ENCODE data around the gene ZC2HC1C. TPM values are rescaled to one million over a fixed set of nuclear protein-coding genes. Genes with fewer than 3 reads are reported as not detected.
"Not testable (repeated sequence)": the region's sequence is repeated elsewhere in the genome, so short reads cannot be mapped to it uniquely, and the experiment has no call there.

Gene ZC2HC1C
- polyA plus RNA-seq, 4 donors, result 3.4 to 15.9 (median 6.1) TPM

- Histone ChIP-seq H3K4me3 (ENCODE audit: low read depth in 1 of 3, low read length in 3 of 3) (peak overlapping the region; percentile 69 to 95 (median 77)), H3K36me3 (ENCODE audit: control insufficient read depth in 3 of 3, insufficient read depth in 2 of 3, low read depth in 1 of 3, low read length in 3 of 3) (peaks cover 0 to 15% (median 1%) of the 10 kb centered on the region in 3 donors), H3K27ac (ENCODE audit: low read depth in 1 of 3, low read length in 2 of 3) (peak overlapping the region; percentile 89 to 98 (median 94)), H3K4me1 (ENCODE audit: control insufficient read depth in 3 of 3, insufficient read depth in 2 of 3, low read depth in 1 of 3, low read length in 2 of 3) (peaks cover 0 to 7% (median 7%) of the 10 kb centered on the region in 3 donors), H3K27me3 (ENCODE audit: control insufficient read depth in 3 of 3, insufficient read depth in 3 of 3, low read length in 3 of 3) (no peaks in the 10 kb centered on the region), H3K9me3 (ENCODE audit: control insufficient read depth in 2 of 2, insufficient read depth in 1 of 2, low read depth in 1 of 2, low read length in 1 of 2) (no peaks in the 10 kb centered on the region)
- DNase-seq (no peak), FAIRE-seq (no peak)
- WGBS, 3 donors, result 1 to 4% (median 1%) methylated on average over 6 of the region's 6 CpGs
These were observed 56.7 kb downstream of the ZC2HC1C start for GRCh38 chr14:75126121-75126544.

- peaks cover 0 to 7% (median 7%) of the 10 kb centered on the region in 3 donors for H3K4me1 ChIP-seq (ENCODE audit: control insufficient read depth in 3 of 3, insufficient read depth in 2 of 3, low read depth in 1 of 3, low read length in 2 of 3)
- FAIRE-seq, result no peak
These were observed 57.4 kb downstream of the ZC2HC1C start, which contains the start of gene NEK9 for GRCh38 chr14:75126679-75127473. TSS of gene NEK9 (minus strand) at chr14:75127048. CDS start at chr14:75126921, 127 bp downstream.

GRCh38 chr14:75127474-75127820 is 58.0 kb downstream of the ZC2HC1C start:
- Histone ChIP-seq H3K27ac (ENCODE audit: low read depth in 1 of 3, low read length in 2 of 3) (peak overlapping the region; percentile 89 to 98 (median 94)), H3K36me3 (ENCODE audit: control insufficient read depth in 3 of 3, insufficient read depth in 2 of 3, low read depth in 1 of 3, low read length in 3 of 3) (peaks cover 0 to 15% (median 1%) of the 10 kb centered on the region in 3 donors), H3K4me3 (ENCODE audit: low read depth in 1 of 3, low read length in 3 of 3) (peak overlapping the region; percentile 69 to 95 (median 77))
- not testable (repeated sequence) for FAIRE-seq; H3K9me3 ChIP-seq (ENCODE audit: control insufficient read depth in 2 of 2, insufficient read depth in 1 of 2, low read depth in 1 of 2, low read length in 1 of 2); H3K27me3 ChIP-seq (ENCODE audit: control insufficient read depth in 3 of 3, insufficient read depth in 3 of 3, low read length in 3 of 3); H3K4me1 ChIP-seq (ENCODE audit: control insufficient read depth in 3 of 3, insufficient read depth in 2 of 3, low read depth in 1 of 3, low read length in 2 of 3)
- peak in 1 of 2 donors; percentile 67 for DNase-seq
- whole genome bisulfite sequencing, 3 donors, result 5 to 25% (median 18%) methylated on average over 16 of the region's 16 CpGs

More at GRCh38 chr14:75126679-75127473, 57.4 kb downstream of the ZC2HC1C start, which contains the start of gene NEK9:
- no peaks in the 10 kb centered on the region for H3K27me3 ChIP-seq (ENCODE audit: control insufficient read depth in 3 of 3, insufficient read depth in 3 of 3, low read length in 3 of 3)
- H3K4me3 ChIP-seq (ENCODE audit: low read depth in 1 of 3, low read length in 3 of 3), result peak within 1 kb of the TSS; percentile 69 to 95 (median 77)
- H3K36me3 ChIP-seq (ENCODE audit: control insufficient read depth in 3 of 3, insufficient read depth in 2 of 3, low read depth in 1 of 3, low read length in 3 of 3), result peaks cover 0 to 11% (median 1%) of the 10 kb centered on the region in 3 donors
- 0% methylated on average over 67 to 76 of the region's 76 CpGs for WGBS, 3 donors
- DNase-seq, result peak; percentile 90 to 97
- peak within 1 kb of the TSS; percentile 89 to 98 (median 94) for H3K27ac ChIP-seq (ENCODE audit: low read depth in 1 of 3, low read length in 2 of 3)
- H3K9me3 ChIP-seq (ENCODE audit: control insufficient read depth in 2 of 2, insufficient read depth in 1 of 2, low read depth in 1 of 2, low read length in 1 of 2), result no peaks in the 10 kb centered on the region

- Histone ChIP-seq H3K27ac (ENCODE audit: low read depth in 1 of 3, low read length in 2 of 3) (peak overlapping the region; percentile 89 to 98 (median 94)), H3K9me3 (ENCODE audit: control insufficient read depth in 2 of 2, insufficient read depth in 1 of 2, low read depth in 1 of 2, low read length in 1 of 2) (no peaks in the 10 kb centered on the region), H3K27me3 (ENCODE audit: control insufficient read depth in 3 of 3, insufficient read depth in 3 of 3, low read length in 3 of 3) (no peaks in the 10 kb centered on the region), H3K4me1 (ENCODE audit: control insufficient read depth in 3 of 3, insufficient read depth in 2 of 3, low read depth in 1 of 3, low read length in 2 of 3) (peaks cover 0 to 7% (median 7%) of the 10 kb centered on the region in 3 donors), H3K4me3 (ENCODE audit: low read depth in 1 of 3, low read length in 3 of 3) (peak overlapping the region in 2 of 3 donors; percentile 69 to 95), H3K36me3 (ENCODE audit: control insufficient read depth in 3 of 3, insufficient read depth in 2 of 3, low read depth in 1 of 3, low read length in 3 of 3) (peaks cover 0 to 15% (median 1%) of the 10 kb centered on the region in 3 donors)
- DNase-seq (peak in 1 of 2 donors; percentile 25), FAIRE-seq (no peak)
- WGBS, 3 donors, result 49 to 61% (median 55%) methylated on average over 10 of the region's 10 CpGs
These were observed 58.6 kb downstream of the ZC2HC1C start for GRCh38 chr14:75127903-75128595.

- WGBS, 3 donors, result 84 to 89% (median 87%) methylated on average over 5 of the region's 5 CpGs
- Histone ChIP-seq H3K4me3 (ENCODE audit: low read depth in 1 of 3, low read length in 3 of 3) (no peak overlapping the region), H3K9me3 (ENCODE audit: control insufficient read depth in 2 of 2, insufficient read depth in 1 of 2, low read depth in 1 of 2, low read length in 1 of 2) (no peaks in the 10 kb centered on the region)
These were observed 59.2 kb downstream of the ZC2HC1C start for GRCh38 chr14:75128596-75128990.

More at GRCh38 chr14:75128596-75128990, 59.2 kb downstream of the ZC2HC1C start:
- H3K36me3 ChIP-seq (ENCODE audit: control insufficient read depth in 3 of 3, insufficient read depth in 2 of 3, low read depth in 1 of 3, low read length in 3 of 3), result peaks cover 0 to 15% (median 1%) of the 10 kb centered on the region in 3 donors
- H3K4me1 ChIP-seq (ENCODE audit: control insufficient read depth in 3 of 3, insufficient read depth in 2 of 3, low read depth in 1 of 3, low read length in 2 of 3), result peaks cover 0 to 7% (median 7%) of the 10 kb centered on the region in 3 donors
- FAIRE-seq (no peak), DNase-seq (no peak)
- H3K27ac ChIP-seq (ENCODE audit: low read depth in 1 of 3, low read length in 2 of 3), result peak overlapping the region in 1 of 3 donors; percentile 16
- no peaks in the 10 kb centered on the region for H3K27me3 ChIP-seq (ENCODE audit: control insufficient read depth in 3 of 3, insufficient read depth in 3 of 3, low read length in 3 of 3)

Other genes with a start within 250 kb of the ZC2HC1C start
- gene PROX2, start 193.5 kb upstream of the ZC2HC1C start, polyA plus RNA-seq, result 1 to 10 TPM in 1 of 4 donors, not detected in 3; 1.1 TPM
- gene DLST, start 187.7 kb upstream of the ZC2HC1C start, polyA plus RNA-seq, result 100 to 1,000 TPM in 2 of 4 donors, 10 to 100 TPM in 2; 94.2 to 110 (median 97.8) TPM
- gene RPS6KL1, start 146.4 kb upstream of the ZC2HC1C start, polyA plus RNA-seq, result 1 to 10 TPM; 1.8 to 3.5 (median 3.0) TPM
- gene PGF, start 114.0 kb upstream of the ZC2HC1C start, polyA plus RNA-seq, result 10 to 100 TPM in 2 of 4 donors, 1 to 10 TPM in 2; 1.6 to 14.0 (median 6.9) TPM
- gene EIF2B2, start 66.7 kb upstream of the ZC2HC1C start, polyA plus RNA-seq, result 10 to 100 TPM; 36.2 to 50.8 (median 44.8) TPM
- 10 to 100 TPM; 13.9 to 23.7 (median 17.6) TPM for gene MLH3, start 18.2 kb upstream of the ZC2HC1C start, polyA plus RNA-seq
- gene ACYP1, start 5.6 kb upstream of the ZC2HC1C start, polyA plus RNA-seq, result 10 to 100 TPM; 15.9 to 27.1 (median 22.6) TPM
- gene NEK9, start 57.4 kb downstream of the ZC2HC1C start, polyA plus RNA-seq, result 10 to 100 TPM; 14.9 to 66.5 (median 25.2) TPM
- 100 to 1,000 TPM in 2 of 4 donors, 10 to 100 TPM in 2; 26.4 to 260 (median 135) TPM for gene TMED10, start 107.0 kb downstream of the ZC2HC1C start, polyA plus RNA-seq
- 1,000 to 10,000 TPM in 1 of 4 donors, 100 to 1,000 TPM in 2, 10 to 100 TPM in 1; 71.6 to 1,102 (median 240) TPM for gene FOS, start 209.2 kb downstream of the ZC2HC1C start, polyA plus RNA-seq

All from small intestine (tissue), 7 donors.